Parathyroid adenoma (tissue), 2 donors: ENCODE measurements around the gene FAM53A.

ENCODE experiments used
- H2AFZ ChIP-seq: fragments of 300-600 bp; sonication (generic); one replicate; pipeline ENCODE4 v1.7.0; 2017; ENCODE audit warnings: antibody characterized with exemption, mild to moderate bottlenecking
- H3K27ac ChIP-seq: fragments of 300-600 bp; sonication (generic); one replicate; pipeline ENCODE4 v1.7.0; 2017
- H3K27me3 ChIP-seq: fragments of 300-600 bp; sonication (generic); one replicate; pipeline ENCODE4 v1.7.0; 2017; ENCODE audit warnings: low read length; ENCODE audit not compliant: control insufficient read depth, insufficient read depth
- H3K36me3 ChIP-seq: fragments of 300-600 bp; sonication (generic); one replicate; pipeline ENCODE4 v1.7.0; 2017; ENCODE audit warnings: low read length; ENCODE audit not compliant: control insufficient read depth, insufficient read depth
- H3K4me1 ChIP-seq: fragments of 300-600 bp; sonication (generic); one replicate; pipeline ENCODE4 v1.7.0; 2017; ENCODE audit warnings: control low read depth
- H3K4me2 ChIP-seq: fragments of 300-600 bp; sonication (generic); one replicate; pipeline ENCODE4 v1.7.0; 2017; ENCODE audit warnings: low read length
- H3K4me3 ChIP-seq: fragments of 300-600 bp; sonication (generic); one replicate; pipeline ENCODE4 v1.7.0; 2017; ENCODE audit warnings: low read depth, low read length
- H3K79me2 ChIP-seq: fragments of 300-600 bp; sonication (generic); one replicate; pipeline ENCODE4 v1.7.0; 2017; ENCODE audit warnings: control low read depth
- H3K9ac ChIP-seq: fragments of 300-600 bp; sonication (generic); one replicate; pipeline ENCODE4 v1.7.0; 2017; ENCODE audit warnings: mild to moderate bottlenecking
- H3K9me3 ChIP-seq: fragments of 300-600 bp; sonication (generic); one replicate; pipeline ENCODE4 v1.7.0; 2017; ENCODE audit warnings: low read length; ENCODE audit not compliant: control insufficient read depth
- CTCF ChIP-seq: fragments of 300-600 bp; sonication (generic); IDR thresholded peaks from one replicate; pipeline ENCODE4 v1.7.0; 2017; ENCODE audit warnings: antibody characterized with exemption, mild to moderate bottlenecking
- donor health status: primary hyperparathyroidism.

The FAM53A gene

GRCh38 chr4:1631136-1631535 is 53.0 kb downstream of the FAM53A start:
- Histone ChIP-seq H2AFZ (no peak overlapping the region), H3K36me3 (no peaks in the 10 kb centered on the region), H3K4me2 (no peak overlapping the region), H3K27me3 (no peaks in the 10 kb centered on the region), H3K4me3 (no peak overlapping the region), H3K79me2 (no peaks in the 10 kb centered on the region), H3K4me1 (no peaks in the 10 kb centered on the region), H3K27ac (no peak overlapping the region), H3K9ac (no peak overlapping the region), H3K9me3 (no peaks in the 10 kb centered on the region)
- TF ChIP-seq CTCF, result no peak

GRCh38 chr4:1630266-1630665 is 53.8 kb downstream of the FAM53A start:
- Histone ChIP-seq H3K36me3 (no peaks in the 10 kb centered on the region), H3K4me2 (no peak overlapping the region), H2AFZ (no peak overlapping the region), H3K4me1 (no peaks in the 10 kb centered on the region), H3K79me2 (no peaks in the 10 kb centered on the region), H3K9me3 (no peaks in the 10 kb centered on the region), H3K27ac (no peak overlapping the region), H3K27me3 (no peaks in the 10 kb centered on the region), H3K9ac (no peak overlapping the region), H3K4me3 (no peak overlapping the region)
- no peak for TF ChIP-seq CTCF

- no peak for TF ChIP-seq CTCF
These were observed 54.4 kb downstream of the FAM53A start for GRCh38 chr4:1629699-1630083.

GRCh38 chr4:1628892-1629698 is 55.0 kb downstream of the FAM53A start:
- TF ChIP-seq CTCF, result peak; percentile 85
- Histone ChIP-seq H3K27ac (no peak overlapping the region), H3K79me2 (no peaks in the 10 kb centered on the region), H3K9me3 (no peaks in the 10 kb centered on the region), H2AFZ (no peak overlapping the region), H3K4me3 (no peak overlapping the region), H3K27me3 (no peaks in the 10 kb centered on the region), H3K4me1 (no peaks in the 10 kb centered on the region), H3K36me3 (no peaks in the 10 kb centered on the region), H3K9ac (no peak overlapping the region), H3K4me2 (no peak overlapping the region)

More at GRCh38 chr4:1629699-1630083, 54.4 kb downstream of the FAM53A start:
- H3K4me2 ChIP-seq, result no peak overlapping the region
- no peak overlapping the region for H3K9ac ChIP-seq
- H3K27ac ChIP-seq, result no peak overlapping the region
- H3K79me2 ChIP-seq, result no peaks in the 10 kb centered on the region
- no peak overlapping the region for H2AFZ ChIP-seq
- H3K9me3 ChIP-seq, result no peaks in the 10 kb centered on the region
- no peak overlapping the region for H3K4me3 ChIP-seq
- H3K4me1 ChIP-seq, result no peaks in the 10 kb centered on the region
- H3K36me3 ChIP-seq, result no peaks in the 10 kb centered on the region
- H3K27me3 ChIP-seq, result no peaks in the 10 kb centered on the region
